ENCODE results near the gene PDE7B. TPM values are rescaled to one million over a fixed set of nuclear protein-coding genes. Genes with fewer than 3 reads are reported as not detected.

Gene PDE7B
- total and polyA plus RNA-seq, 2 donors from 2014 or later = 4.6 to 15.4 TPM

GRCh38 chr6:136236466-136237293 lies 385.2 kb downstream of the PDE7B start:
- no peak for DNase-seq
- H3K27ac ChIP-seq (ENCODE audit: low read depth in 2 of 2, low read length in 2 of 2) = no peak overlapping the region
- no peak for TF ChIP-seq CTCF (IDR thresholded peaks at IDR 0.05; ENCODE audit: borderline replicate concordance, extremely low read depth, insufficient read depth)
- H3K27me3 ChIP-seq (ENCODE audit: control insufficient read depth, insufficient read depth, low read length) = no peaks in the 10 kb centered on the region
- no peaks in the 10 kb centered on the region for H3K4me1 ChIP-seq (ENCODE audit: control insufficient read depth in 2 of 3, insufficient read depth in 2 of 3, low read depth in 1 of 3, low read length in 3 of 3)
- no peaks in the 10 kb centered on the region for H3K36me3 ChIP-seq (ENCODE audit: control insufficient read depth in 2 of 3, insufficient read depth in 3 of 3, low read length in 3 of 3)
- no peaks in the 10 kb centered on the region for H3K9me3 ChIP-seq (ENCODE audit: control insufficient read depth in 2 of 3, insufficient read depth in 1 of 3, low read length in 3 of 3)
- no peak for FAIRE-seq
- H3K4me3 ChIP-seq (ENCODE audit: low read length in 3 of 3) = no peak overlapping the region
- H3K9ac ChIP-seq (ENCODE audit: low read length in 3 of 3) = no peak overlapping the region
- intact Hi-C loops (cut with DNase I) = no loop called here

- Histone ChIP-seq H3K9ac (ENCODE audit: low read length in 3 of 3) (no peak overlapping the region), H3K36me3 (ENCODE audit: control insufficient read depth in 2 of 3, insufficient read depth in 3 of 3, low read length in 3 of 3) (no peaks in the 10 kb centered on the region), H3K9me3 (ENCODE audit: control insufficient read depth in 2 of 3, insufficient read depth in 1 of 3, low read length in 3 of 3) (no peaks in the 10 kb centered on the region), H3K4me3 (ENCODE audit: low read length in 3 of 3) (no peak overlapping the region), H3K27ac (ENCODE audit: low read depth in 2 of 2, low read length in 2 of 2) (no peak overlapping the region), H3K27me3 (ENCODE audit: control insufficient read depth, insufficient read depth, low read length) (no peaks in the 10 kb centered on the region), H3K4me1 (ENCODE audit: control insufficient read depth in 2 of 3, insufficient read depth in 2 of 3, low read depth in 1 of 3, low read length in 3 of 3) (no peaks in the 10 kb centered on the region)
- DNase-seq = no peak
- intact Hi-C loops (cut with DNase I) = no loop called here
- FAIRE-seq = no peak
- TF ChIP-seq CTCF (IDR thresholded peaks at IDR 0.05; ENCODE audit: borderline replicate concordance, extremely low read depth, insufficient read depth) = no peak
Measured at GRCh38 chr6:136244061-136244616, 392.6 kb downstream of the PDE7B start.

Data from kidney (tissue), 14 donors.